Progenitor cell of endocrine pancreas (in vitro differentiated cells): ENCODE results near the gene SMIM12. TPM values are rescaled to one million over a fixed set of nuclear protein-coding genes. Genes with fewer than 3 reads are reported as not detected.

Experiments
- DNase-seq: peaks from one replicate; pipeline ENCODE4 v3.0.0; 2021; ENCODE audit warnings: low spot score; ENCODE audit not compliant: unreplicated experiment
- H3K27ac Mint-ChIP-seq: 2 replicates; pipeline ENCODE4 v1.8.0; 2021; ENCODE audit warnings: mild to moderate bottlenecking, moderate library complexity, mixed read lengths
- H3K27me3 Mint-ChIP-seq: 2 replicates; pipeline ENCODE4 v1.8.0; 2021; ENCODE audit warnings: mixed read lengths
- H3K36me3 Mint-ChIP-seq: 2 replicates; pipeline ENCODE4 v1.8.0; 2022; ENCODE audit warnings: mixed read lengths; ENCODE audit not compliant: insufficient read depth
- H3K4me1 Mint-ChIP-seq: 2 replicates; pipeline ENCODE4 v1.8.0; 2021; ENCODE audit warnings: low read depth, mixed read lengths
- H3K4me3 Mint-ChIP-seq: 2 replicates; pipeline ENCODE4 v1.8.0; 2021; ENCODE audit warnings: low read depth, mild to moderate bottlenecking, moderate library complexity, mixed read lengths
- H3K9me3 Mint-ChIP-seq: 2 replicates; pipeline ENCODE4 v1.8.0; 2021; ENCODE audit warnings: low read depth, mixed read lengths
- total RNA-seq: library from RNA; stranded (reverse); gene quantifications from 2 replicates; pipeline ENCODE4 v1.2.1, GENCODE V29; 2021
- TF ChIP-seq, protein P1 (sequence below): fragments of 200-600 bp; sonication (generic); IDR thresholded peaks from one replicate; pipeline ENCODE4 v1.5.0; 2021; ENCODE audit warnings: antibody characterized with exemption, mild to moderate bottlenecking; ENCODE audit not compliant: unreplicated experiment

The SMIM12 gene
- total RNA-seq, 1 donor from 2014 or later = 39.5 TPM

DNA sequence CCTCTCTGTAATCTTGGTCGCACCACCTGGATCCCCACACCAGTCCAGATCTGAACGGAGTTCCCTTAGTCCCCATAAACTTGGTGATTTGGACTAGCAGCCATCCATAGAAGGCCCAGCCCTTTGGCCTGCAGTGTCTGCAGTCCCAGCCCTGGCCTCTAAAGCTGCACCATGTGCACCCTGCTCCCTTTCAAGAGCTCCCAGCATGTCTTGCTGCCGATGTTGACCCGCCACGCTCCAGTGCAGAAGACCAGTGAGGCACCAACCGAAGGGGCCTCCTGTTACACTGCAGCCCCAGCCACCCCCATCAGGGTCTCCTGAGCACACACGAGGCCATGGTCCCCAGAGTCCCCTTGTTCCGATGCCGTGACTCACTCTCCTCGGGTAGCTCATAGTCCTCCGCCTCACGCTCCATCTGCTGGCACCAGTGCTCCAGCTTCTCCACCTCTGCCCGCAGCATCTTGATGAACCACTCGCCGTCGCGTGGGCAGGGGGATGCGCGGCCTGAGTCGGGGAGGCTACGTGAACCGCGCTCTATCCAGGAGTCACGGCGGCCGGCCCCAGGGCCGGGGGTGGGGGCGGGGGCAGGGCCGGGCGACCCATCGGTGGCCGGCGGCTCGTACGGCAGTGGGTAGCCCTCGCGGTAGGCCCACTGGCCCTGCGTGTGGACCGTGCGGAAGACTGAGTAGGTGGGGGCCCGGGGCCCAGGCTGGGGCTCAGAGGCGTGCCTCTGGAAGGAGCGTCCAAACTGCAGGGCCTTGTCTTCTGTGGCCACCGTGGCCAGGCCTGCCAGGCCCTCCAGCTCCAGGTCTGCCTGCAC lies 8.9 kb upstream of the SMIM12 start:
- Mint-ChIP-seq H3K36me3 (no peaks in the 10 kb centered on the region), H3K9me3 (no peaks in the 10 kb centered on the region), H3K27ac (no peak overlapping the region), H3K4me1 (no peaks in the 10 kb centered on the region), H3K27me3 (peaks cover 55% of the 10 kb centered on the region), H3K4me3 (no peak overlapping the region)
- DNase-seq = no peak
- TF ChIP-seq, protein P1, sequence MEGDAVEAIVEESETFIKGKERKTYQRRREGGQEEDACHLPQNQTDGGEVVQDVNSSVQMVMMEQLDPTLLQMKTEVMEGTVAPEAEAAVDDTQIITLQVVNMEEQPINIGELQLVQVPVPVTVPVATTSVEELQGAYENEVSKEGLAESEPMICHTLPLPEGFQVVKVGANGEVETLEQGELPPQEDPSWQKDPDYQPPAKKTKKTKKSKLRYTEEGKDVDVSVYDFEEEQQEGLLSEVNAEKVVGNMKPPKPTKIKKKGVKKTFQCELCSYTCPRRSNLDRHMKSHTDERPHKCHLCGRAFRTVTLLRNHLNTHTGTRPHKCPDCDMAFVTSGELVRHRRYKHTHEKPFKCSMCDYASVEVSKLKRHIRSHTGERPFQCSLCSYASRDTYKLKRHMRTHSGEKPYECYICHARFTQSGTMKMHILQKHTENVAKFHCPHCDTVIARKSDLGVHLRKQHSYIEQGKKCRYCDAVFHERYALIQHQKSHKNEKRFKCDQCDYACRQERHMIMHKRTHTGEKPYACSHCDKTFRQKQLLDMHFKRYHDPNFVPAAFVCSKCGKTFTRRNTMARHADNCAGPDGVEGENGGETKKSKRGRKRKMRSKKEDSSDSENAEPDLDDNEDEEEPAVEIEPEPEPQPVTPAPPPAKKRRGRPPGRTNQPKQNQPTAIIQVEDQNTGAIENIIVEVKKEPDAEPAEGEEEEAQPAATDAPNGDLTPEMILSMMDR = no peak

DNA sequence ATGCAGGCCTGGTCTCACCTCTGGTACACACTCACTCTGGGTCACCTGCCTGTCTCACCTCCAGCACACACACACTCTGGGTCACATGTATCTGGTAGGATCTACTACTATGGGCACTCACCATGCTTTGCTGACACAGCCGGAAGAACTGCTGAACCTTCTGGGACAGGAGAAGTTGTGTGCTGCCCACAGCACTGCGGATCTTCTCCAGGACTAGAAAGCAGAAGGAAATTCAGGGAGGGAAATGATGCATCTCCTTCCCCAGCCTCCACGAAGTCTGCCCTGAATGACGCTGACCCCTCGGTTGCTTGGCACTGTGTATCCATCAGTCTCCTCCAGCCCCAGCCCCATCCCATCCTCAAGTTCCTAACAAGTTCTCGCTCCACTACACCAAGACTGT lies 7.9 kb upstream of the SMIM12 start:
- Mint-ChIP-seq H3K4me1 (no peaks in the 10 kb centered on the region), H3K9me3 (no peaks in the 10 kb centered on the region), H3K36me3 (no peaks in the 10 kb centered on the region), H3K27me3 (peaks cover 57% of the 10 kb centered on the region), H3K4me3 (no peak overlapping the region), H3K27ac (no peak overlapping the region)
- TF ChIP-seq, protein P1 = no peak
- DNase-seq = no peak

DNA sequence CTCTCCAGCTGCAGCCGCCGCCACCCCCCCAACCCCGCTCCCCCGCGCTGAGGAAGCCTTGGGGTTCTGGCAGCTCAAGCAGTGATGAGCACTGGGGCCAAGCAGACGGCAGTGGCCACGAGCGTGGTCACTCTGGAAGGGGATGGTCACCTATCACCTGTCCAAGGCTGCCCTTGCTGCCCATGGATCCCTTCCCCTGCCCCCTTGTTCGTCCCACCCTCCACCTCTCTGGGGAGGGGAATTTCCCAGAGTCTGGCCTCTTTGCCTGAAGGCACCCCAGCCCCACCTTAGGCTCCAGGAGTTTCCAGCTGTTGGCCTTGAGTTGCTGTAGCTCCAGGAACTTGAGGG lies 7.2 kb upstream of the SMIM12 start:
- no peaks in the 10 kb centered on the region for H3K9me3 Mint-ChIP-seq
- H3K27me3 Mint-ChIP-seq = peaks cover 54% of the 10 kb centered on the region
- H3K36me3 Mint-ChIP-seq = no peaks in the 10 kb centered on the region
- H3K4me1 Mint-ChIP-seq = no peaks in the 10 kb centered on the region
- TF ChIP-seq, protein P1 = no peak
- no peak for DNase-seq
- H3K4me3 Mint-ChIP-seq = no peak overlapping the region
- H3K27ac Mint-ChIP-seq = no peak overlapping the region

DNA sequence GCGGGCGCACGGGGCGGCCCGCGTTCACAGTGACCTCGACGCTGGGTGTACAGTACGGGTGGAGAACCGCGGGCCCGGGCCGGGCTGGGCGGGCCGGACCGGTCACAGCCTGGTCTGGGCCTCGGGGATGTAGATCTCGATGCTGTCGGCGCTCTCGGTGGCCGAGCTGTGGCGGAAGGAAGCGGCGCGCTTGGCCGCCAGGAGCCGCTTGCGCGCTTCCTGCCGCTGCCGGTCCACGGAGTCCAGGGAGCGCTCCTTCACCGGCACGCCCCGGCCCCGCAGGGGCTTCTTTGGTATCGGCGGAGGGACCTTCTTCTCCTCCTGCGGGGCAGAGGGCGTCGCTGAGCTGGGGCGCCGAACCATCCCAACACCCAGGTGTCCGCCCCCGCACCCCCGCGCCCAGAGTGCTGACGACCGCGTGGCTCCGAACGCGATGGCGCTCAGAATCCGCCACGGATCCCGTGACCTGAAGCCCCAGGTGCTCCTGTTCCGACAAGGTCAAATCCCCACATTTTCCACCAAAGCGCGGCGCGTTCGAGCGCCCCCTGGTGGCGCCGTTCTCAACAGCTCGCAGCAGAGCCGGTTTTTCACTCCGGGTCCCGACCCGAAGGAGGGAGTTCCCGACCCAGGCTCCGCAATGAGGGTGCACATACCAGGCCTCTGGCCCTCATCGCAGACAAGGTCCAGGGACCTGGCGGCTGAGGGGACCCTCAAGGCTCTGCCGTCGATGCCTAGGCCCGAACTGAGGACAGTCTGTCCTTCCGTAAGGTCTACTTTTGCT lies 6.6 kb upstream of the SMIM12 start:
- H3K27ac Mint-ChIP-seq = peak overlapping the region; percentile 77
- TF ChIP-seq, protein P1 = peak; percentile 98
- H3K36me3 Mint-ChIP-seq = no peaks in the 10 kb centered on the region
- H3K27me3 Mint-ChIP-seq = peaks cover 54% of the 10 kb centered on the region
- no peaks in the 10 kb centered on the region for H3K9me3 Mint-ChIP-seq
- H3K4me1 Mint-ChIP-seq = no peaks in the 10 kb centered on the region
- peak overlapping the region; percentile 77 for H3K4me3 Mint-ChIP-seq
- DNase-seq = peak; percentile 92

DNA sequence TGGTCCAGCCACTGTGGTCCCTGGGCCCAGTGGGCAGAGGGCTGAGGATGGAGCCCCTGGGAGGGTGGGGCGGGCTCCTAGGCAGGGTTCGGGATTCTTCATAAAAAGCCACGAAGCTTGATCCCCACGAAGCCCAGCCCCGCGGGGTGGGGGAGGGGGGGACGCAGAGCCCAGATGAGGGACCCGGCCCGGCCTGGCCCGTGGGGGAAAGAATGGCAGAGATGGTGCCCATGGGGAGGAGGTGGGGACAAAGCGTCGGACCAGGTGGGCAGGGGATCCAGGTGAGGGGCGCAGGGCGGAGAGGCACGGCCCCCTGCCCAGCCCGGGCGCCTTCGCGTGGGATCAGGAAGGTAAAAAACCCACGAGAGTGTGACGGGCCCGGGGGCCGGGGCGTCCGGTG lies 6.0 kb upstream of the SMIM12 start:
- TF ChIP-seq, protein P1 = no peak
- H3K27ac Mint-ChIP-seq = no peak overlapping the region
- no peaks in the 10 kb centered on the region for H3K9me3 Mint-ChIP-seq
- H3K4me1 Mint-ChIP-seq = no peaks in the 10 kb centered on the region
- DNase-seq = no peak
- peaks cover 51% of the 10 kb centered on the region for H3K27me3 Mint-ChIP-seq
- H3K4me3 Mint-ChIP-seq = peak overlapping the region; percentile 38
- H3K36me3 Mint-ChIP-seq = no peaks in the 10 kb centered on the region
